AG04450 (cell line): ENCODE results near the gene ATG7. TPM values are rescaled to one million over a fixed set of nuclear protein-coding genes. Genes with fewer than 3 reads are reported as not detected.

Experiments
- CTCF ChIA-PET: fragments of 300-600, 350-600 bp; formaldehyde crosslinking; extraction: SDS; loops from one replicate; lab custom pipeline; 2022; ENCODE audit warnings: antibody characterized with exemption, inconsistent platforms; lab: Charles Lee
- POLR2A ChIA-PET: fragments of 350-600 bp; formaldehyde crosslinking; extraction: SDS; loops from one replicate; lab custom pipeline; 2021; ENCODE audit warnings: antibody characterized with exemption, inconsistent platforms; lab: Yijun Ruan, JAX
- DNase-seq: peaks from one replicate; pipeline ENCODE4 v3.0.0-alpha.2; 2011; ENCODE audit warnings: low read depth, low spot score
- H3K27ac ChIP-seq: one replicate; pipeline ENCODE4 v1.5.1; 2012; ENCODE audit warnings: low read depth, low read length, control low read depth
- H3K27me3 ChIP-seq: one replicate; pipeline ENCODE4 v1.6.0; 2012; ENCODE audit warnings: low read length; ENCODE audit not compliant: control insufficient read depth, insufficient read depth
- H3K4me3 ChIP-seq: 2 replicates; pipeline ENCODE4 v1.5.1; 2011; ENCODE audit warnings: mild to moderate bottlenecking, low read depth, low read length, control low read depth
- H3K9me3 ChIP-seq: 2 replicates; pipeline ENCODE4 v1.5.1; 2012; ENCODE audit warnings: low read length; ENCODE audit not compliant: control insufficient read depth, insufficient read depth
- polyA plus RNA-seq: library from polyadenylated mRNA; depleted of rRNA; stranded (reverse); fragments of >200 nt; gene quantifications from 2 replicates; pipeline ENCODE4 v1.2.3, GENCODE V29; 2011
- TF ChIP-seq, protein P1 (sequence below): IDR thresholded peaks from 2 replicates; pipeline ENCODE4 v1.5.1; 2011; ENCODE audit warnings: low read depth, low read length, control low read depth, inconsistent platforms

ATG7 gene
- polyA plus RNA-seq, 1 experiment: 51.7 TPM

DNA sequence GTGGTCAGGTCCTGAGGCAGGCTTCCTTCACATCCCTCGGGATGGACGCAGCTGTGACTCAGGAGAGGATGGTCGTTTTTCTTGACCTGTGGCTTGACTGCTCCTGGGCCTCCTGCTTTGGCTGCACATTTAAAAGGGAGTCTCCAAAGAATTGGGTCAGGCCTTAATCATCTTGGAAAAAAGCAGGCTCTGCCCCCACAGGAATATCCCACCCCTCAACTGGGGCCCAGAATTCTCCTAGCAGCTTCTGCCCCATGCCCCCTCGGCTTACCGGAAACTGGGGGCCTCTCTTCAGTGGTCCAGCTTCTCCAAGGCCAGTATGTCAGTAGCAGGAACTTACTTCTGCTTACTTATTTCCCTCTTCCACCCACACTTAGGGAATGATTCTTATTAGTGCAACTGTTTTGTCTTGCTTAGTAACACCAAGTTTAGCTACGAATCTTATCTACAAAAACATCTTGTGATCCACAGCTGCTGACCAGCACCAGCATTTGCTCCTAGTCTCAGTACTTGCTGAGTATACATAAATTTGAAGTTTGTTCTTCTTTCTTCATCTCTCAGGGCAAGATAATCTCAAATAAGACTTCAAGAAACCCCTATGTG is 35.7 kb downstream of the ATG7 start:
- Histone ChIP-seq H3K27me3 (no peaks in the 10 kb centered on the region), H3K4me3 (no peak overlapping the region), H3K9me3 (no peaks in the 10 kb centered on the region), H3K27ac (no peak overlapping the region)
- ChIA-PET CTCF (no interaction called here), POLR2A (no interaction called here)
- TF ChIP-seq, protein P1, sequence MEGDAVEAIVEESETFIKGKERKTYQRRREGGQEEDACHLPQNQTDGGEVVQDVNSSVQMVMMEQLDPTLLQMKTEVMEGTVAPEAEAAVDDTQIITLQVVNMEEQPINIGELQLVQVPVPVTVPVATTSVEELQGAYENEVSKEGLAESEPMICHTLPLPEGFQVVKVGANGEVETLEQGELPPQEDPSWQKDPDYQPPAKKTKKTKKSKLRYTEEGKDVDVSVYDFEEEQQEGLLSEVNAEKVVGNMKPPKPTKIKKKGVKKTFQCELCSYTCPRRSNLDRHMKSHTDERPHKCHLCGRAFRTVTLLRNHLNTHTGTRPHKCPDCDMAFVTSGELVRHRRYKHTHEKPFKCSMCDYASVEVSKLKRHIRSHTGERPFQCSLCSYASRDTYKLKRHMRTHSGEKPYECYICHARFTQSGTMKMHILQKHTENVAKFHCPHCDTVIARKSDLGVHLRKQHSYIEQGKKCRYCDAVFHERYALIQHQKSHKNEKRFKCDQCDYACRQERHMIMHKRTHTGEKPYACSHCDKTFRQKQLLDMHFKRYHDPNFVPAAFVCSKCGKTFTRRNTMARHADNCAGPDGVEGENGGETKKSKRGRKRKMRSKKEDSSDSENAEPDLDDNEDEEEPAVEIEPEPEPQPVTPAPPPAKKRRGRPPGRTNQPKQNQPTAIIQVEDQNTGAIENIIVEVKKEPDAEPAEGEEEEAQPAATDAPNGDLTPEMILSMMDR: no peak
- DNase-seq: no peak

DNA sequence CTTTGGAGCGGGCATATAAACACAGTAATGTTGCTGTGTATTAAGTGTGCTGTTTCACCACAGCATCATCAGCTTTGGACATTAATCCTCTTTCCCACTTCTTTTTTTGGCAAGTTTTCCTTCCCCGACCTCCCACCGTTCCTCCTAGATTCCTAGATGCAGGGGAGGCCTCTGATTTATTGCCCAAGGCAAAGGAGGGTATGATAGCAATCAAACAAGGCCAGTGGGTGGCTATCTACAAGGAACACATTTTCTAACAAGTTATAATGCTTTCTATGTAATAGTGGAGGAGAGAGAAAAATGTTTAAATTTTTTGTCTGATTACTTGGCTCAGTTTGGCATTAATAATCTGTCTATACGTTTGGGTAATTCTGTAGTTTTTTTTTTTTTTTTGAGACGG is 38.1 kb downstream of the ATG7 start:
- Histone ChIP-seq H3K27ac (no peak overlapping the region), H3K9me3 (no peaks in the 10 kb centered on the region), H3K4me3 (no peak overlapping the region), H3K27me3 (no peaks in the 10 kb centered on the region)
- CTCF ChIA-PET: interaction anchor here (0.6 to 3.1 kb wide), 2 partner anchors 24 to 90 kb away, joined by 3 to 21 read pairs; no protein-coding TSS in a partner anchor
- POLR2A ChIA-PET: no interaction called here
- TF ChIP-seq, protein P1: no peak
- DNase-seq: no peak

DNA sequence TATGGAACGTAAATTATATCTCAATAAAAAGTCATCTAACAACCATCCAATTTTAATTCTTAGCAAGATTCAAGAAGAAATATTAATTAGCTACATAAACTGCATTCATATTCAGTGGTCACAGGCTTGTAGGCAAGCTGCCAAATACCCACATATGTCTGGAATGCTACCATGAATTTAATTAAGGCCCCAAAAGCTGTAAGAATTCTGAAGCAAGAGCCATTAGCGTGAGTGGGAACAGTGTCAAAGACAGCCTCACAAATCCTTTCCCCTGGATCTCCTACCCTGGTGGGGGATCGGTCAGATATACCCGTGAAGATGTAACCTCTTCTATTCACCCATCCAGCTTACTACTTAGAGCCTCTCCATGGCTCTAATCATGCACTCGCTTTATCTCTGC is 40.0 kb downstream of the ATG7 start:
- POLR2A ChIA-PET: no interaction called here
- no peaks in the 10 kb centered on the region for H3K27me3 ChIP-seq
- DNase-seq: no peak

DNA sequence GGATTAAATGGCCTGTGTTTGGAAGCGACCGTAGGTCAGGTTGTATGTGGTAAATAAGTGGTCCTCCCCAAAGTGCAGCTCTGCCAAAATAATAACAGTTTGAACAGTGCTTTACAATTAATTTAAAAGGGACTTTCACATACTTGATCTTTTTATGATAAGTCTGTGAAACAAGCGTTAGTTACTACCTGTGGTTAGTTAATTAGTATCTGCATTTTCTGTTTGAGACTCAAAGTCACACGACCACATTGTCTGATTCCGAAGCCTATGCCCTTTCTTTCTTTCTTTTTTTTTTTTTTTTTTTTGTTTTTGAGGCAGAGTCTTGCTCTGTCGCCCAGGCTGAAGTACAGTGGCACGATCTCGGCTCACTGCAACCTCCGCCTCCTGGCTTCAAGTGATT is 45.1 kb downstream of the ATG7 start:
- no peaks in the 10 kb centered on the region for H3K9me3 ChIP-seq
- no peaks in the 10 kb centered on the region for H3K27me3 ChIP-seq
- TF ChIP-seq, protein P1: no peak
- DNase-seq: no peak
- H3K4me3 ChIP-seq: no peak overlapping the region
- no peak overlapping the region for H3K27ac ChIP-seq
- ChIA-PET POLR2A (no interaction called here), CTCF (interaction anchor here (0.7 to 1.6 kb wide), 2 partner anchors 15 to 18 kb away, joined by 4 to 5 read pairs; no protein-coding TSS in a partner anchor)

More for the DNA sequence above, 40.0 kb downstream of the ATG7 start:
- CTCF ChIA-PET: interaction anchor here (1.7 to 3.1 kb wide), 2 partner anchors 23 to 252 kb away, joined by 7 to 21 read pairs; no protein-coding TSS in a partner anchor
- Histone ChIP-seq H3K27ac (no peak overlapping the region), H3K4me3 (no peak overlapping the region), H3K9me3 (no peaks in the 10 kb centered on the region)
- TF ChIP-seq, protein P1: no peak

DNA sequence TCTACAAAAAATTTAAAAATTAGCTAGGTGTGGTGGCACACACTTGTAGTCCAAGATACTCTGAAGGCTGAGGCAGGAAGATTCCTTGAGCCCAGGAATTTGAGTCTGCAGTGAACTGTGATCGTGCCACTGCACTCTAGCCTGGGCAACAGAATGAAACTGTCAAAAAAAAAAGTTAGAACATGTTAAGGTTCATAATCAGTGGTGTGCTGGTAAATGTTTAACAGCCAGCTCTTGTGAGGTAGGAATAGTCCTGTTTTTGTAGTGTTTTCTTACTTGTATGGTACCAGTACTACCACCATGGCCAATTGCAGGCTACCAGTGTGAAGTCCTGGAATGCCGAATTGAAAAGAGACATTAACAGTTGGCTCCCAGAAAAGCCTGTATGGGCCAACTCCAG is 50.7 kb downstream of the ATG7 start:
- no peak for DNase-seq
- Histone ChIP-seq H3K9me3 (no peaks in the 10 kb centered on the region), H3K4me3 (no peak overlapping the region), H3K27ac (no peak overlapping the region), H3K27me3 (no peaks in the 10 kb centered on the region)
- ChIA-PET CTCF (interaction anchor here (0.6 to 2.7 kb wide), 3 partner anchors 12 to 263 kb away, joined by 3 to 21 read pairs (median 4); no protein-coding TSS in a partner anchor), POLR2A (no interaction called here)
- TF ChIP-seq, protein P1: no peak
